ENCODE results near the gene NPC1. TPM values are rescaled to one million over a fixed set of nuclear protein-coding genes. Genes with fewer than 3 reads are reported as not detected.

Gene NPC1
- total RNA-seq, 1 experiment from 2014 or later, result 92.7 TPM

DNA sequence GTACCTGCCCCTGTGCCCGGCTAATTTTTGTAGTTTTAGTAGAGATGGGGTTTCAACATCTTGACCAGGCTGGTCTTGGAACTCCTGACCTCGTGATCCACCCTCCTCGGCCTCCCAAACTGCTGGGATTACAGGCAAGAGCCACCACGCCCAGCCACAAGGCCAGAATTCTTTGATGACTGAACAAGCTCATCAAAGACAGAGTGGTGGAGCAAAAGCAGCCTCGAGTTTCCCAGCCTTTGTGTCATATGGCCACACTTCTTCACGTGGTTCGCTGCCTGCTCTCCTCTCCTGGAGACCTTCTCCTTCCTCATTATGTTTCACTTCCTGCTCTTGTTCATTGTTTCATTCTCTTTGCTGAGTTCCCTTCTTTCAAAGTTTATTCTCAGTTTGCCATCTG lies 9.9 kb upstream of the NPC1 start:
- no peak overlapping the region for H3K27ac ChIP-seq (ENCODE audit: low read length)
- H3K9me3 ChIP-seq (ENCODE audit: control insufficient read depth, insufficient read depth, low read depth, low read length), result no peaks in the 10 kb centered on the region
- ATAC-seq (no peak), DNase-seq (ENCODE audit: low read depth, low spot score) (no peak)
- H3K36me3 ChIP-seq (ENCODE audit: control insufficient read depth, insufficient read depth, low read length), result no peaks in the 10 kb centered on the region
- intact Hi-C loops (cut with micrococcal nuclease; ENCODE audit: unreplicated experiment), result no loop called here
- POLR2A ChIA-PET, result no interaction called here
- peaks cover 3% of the 10 kb centered on the region; the same call in 1 of the 2 replicates for H3K27me3 ChIP-seq (ENCODE audit: control insufficient read depth, insufficient read depth, low read length)
- in situ Hi-C loops (cut with HindIII; ENCODE audit: low pct_unique_long_range_greater_than_20kb, low sequenced_read_pairs), result no loop called here
- CTCF ChIA-PET, result no interaction called here
- no peak for TF ChIP-seq POLR2AphosphoS5 (IDR thresholded peaks at IDR 0.05; ENCODE audit: low read depth, low read length)
- TF ChIP-seq SIN3A (IDR thresholded peaks at IDR 0.05; ENCODE audit: borderline replicate concordance, insufficient read depth, low read depth, low read length), result no peak
- TF ChIP-seq, protein P1, sequence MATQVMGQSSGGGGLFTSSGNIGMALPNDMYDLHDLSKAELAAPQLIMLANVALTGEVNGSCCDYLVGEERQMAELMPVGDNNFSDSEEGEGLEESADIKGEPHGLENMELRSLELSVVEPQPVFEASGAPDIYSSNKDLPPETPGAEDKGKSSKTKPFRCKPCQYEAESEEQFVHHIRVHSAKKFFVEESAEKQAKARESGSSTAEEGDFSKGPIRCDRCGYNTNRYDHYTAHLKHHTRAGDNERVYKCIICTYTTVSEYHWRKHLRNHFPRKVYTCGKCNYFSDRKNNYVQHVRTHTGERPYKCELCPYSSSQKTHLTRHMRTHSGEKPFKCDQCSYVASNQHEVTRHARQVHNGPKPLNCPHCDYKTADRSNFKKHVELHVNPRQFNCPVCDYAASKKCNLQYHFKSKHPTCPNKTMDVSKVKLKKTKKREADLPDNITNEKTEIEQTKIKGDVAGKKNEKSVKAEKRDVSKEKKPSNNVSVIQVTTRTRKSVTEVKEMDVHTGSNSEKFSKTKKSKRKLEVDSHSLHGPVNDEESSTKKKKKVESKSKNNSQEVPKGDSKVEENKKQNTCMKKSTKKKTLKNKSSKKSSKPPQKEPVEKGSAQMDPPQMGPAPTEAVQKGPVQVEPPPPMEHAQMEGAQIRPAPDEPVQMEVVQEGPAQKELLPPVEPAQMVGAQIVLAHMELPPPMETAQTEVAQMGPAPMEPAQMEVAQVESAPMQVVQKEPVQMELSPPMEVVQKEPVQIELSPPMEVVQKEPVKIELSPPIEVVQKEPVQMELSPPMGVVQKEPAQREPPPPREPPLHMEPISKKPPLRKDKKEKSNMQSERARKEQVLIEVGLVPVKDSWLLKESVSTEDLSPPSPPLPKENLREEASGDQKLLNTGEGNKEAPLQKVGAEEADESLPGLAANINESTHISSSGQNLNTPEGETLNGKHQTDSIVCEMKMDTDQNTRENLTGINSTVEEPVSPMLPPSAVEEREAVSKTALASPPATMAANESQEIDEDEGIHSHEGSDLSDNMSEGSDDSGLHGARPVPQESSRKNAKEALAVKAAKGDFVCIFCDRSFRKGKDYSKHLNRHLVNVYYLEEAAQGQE (IDR thresholded peaks at IDR 0.05; ENCODE audit: insufficient read depth in 1 of 2, low read depth in 2 of 2, low read length in 1 of 2), result no peak
- TF ChIP-seq, protein P2, sequence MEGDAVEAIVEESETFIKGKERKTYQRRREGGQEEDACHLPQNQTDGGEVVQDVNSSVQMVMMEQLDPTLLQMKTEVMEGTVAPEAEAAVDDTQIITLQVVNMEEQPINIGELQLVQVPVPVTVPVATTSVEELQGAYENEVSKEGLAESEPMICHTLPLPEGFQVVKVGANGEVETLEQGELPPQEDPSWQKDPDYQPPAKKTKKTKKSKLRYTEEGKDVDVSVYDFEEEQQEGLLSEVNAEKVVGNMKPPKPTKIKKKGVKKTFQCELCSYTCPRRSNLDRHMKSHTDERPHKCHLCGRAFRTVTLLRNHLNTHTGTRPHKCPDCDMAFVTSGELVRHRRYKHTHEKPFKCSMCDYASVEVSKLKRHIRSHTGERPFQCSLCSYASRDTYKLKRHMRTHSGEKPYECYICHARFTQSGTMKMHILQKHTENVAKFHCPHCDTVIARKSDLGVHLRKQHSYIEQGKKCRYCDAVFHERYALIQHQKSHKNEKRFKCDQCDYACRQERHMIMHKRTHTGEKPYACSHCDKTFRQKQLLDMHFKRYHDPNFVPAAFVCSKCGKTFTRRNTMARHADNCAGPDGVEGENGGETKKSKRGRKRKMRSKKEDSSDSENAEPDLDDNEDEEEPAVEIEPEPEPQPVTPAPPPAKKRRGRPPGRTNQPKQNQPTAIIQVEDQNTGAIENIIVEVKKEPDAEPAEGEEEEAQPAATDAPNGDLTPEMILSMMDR (IDR thresholded peaks at IDR 0.05), result no peak
- no peak for TF ChIP-seq TCF7L2 (IDR thresholded peaks at IDR 0.05; ENCODE audit: low read depth, low read length)
- no peaks in the 10 kb centered on the region for H3K4me1 ChIP-seq (ENCODE audit: control insufficient read depth, insufficient read depth, low read length)
- H3K4me3 ChIP-seq (ENCODE audit: low read depth in 2 of 2, low read length in 2 of 2), result no peak overlapping the region
- BruUV-seq (replicated peaks), result no TSS peak

DNA sequence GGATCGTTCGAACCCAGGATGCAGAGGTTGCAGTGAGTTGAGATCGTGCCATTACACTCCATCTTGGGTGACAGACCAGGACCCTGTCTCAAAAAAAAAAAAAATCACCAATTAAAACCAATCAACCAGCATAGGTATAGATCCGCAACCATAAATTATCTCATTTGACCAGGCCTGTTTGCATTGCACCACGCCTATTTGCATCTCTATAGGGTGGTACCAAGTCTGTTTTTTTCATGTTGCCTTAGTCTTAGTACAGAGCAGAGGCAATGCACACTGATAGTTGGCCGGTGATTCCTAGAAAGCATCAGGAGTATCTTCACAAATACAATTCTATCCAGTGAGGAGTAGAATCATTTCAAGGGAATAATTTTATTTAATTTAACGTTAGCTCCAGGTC lies 9.3 kb upstream of the NPC1 start:
- Histone ChIP-seq H3K4me3 (ENCODE audit: low read depth in 2 of 2, low read length in 2 of 2) (no peak overlapping the region), H3K27me3 (ENCODE audit: control insufficient read depth, insufficient read depth, low read length) (peaks cover 3% of the 10 kb centered on the region; the same call in 1 of the 2 replicates), H3K36me3 (ENCODE audit: control insufficient read depth, insufficient read depth, low read length) (no peaks in the 10 kb centered on the region), H3K27ac (ENCODE audit: low read length) (no peak overlapping the region), H3K4me1 (ENCODE audit: control insufficient read depth, insufficient read depth, low read length) (no peaks in the 10 kb centered on the region), H3K9me3 (ENCODE audit: control insufficient read depth, insufficient read depth, low read depth, low read length) (no peaks in the 10 kb centered on the region)
- in situ Hi-C loops (cut with HindIII; ENCODE audit: low pct_unique_long_range_greater_than_20kb, low sequenced_read_pairs), result no loop called here
- DNase-seq (ENCODE audit: low read depth, low spot score) (no peak), ATAC-seq (no peak)
- ChIA-PET POLR2A (interaction anchor here (0.6 kb wide), 1 partner anchor 156 kb away, joined by 4 read pairs; no protein-coding TSS in a partner anchor), CTCF (interaction anchor here (0.6 kb wide), 2 partner anchors 8 to 23 kb away, joined by 3 to 4 read pairs; no protein-coding TSS in a partner anchor)
- no peak for TF ChIP-seq POLR2AphosphoS5 (IDR thresholded peaks at IDR 0.05; ENCODE audit: low read depth, low read length)
- TF ChIP-seq TCF7L2 (IDR thresholded peaks at IDR 0.05; ENCODE audit: low read depth, low read length), result no peak
- TF ChIP-seq SIN3A (IDR thresholded peaks at IDR 0.05; ENCODE audit: borderline replicate concordance, insufficient read depth, low read depth, low read length), result no peak
- TF ChIP-seq, protein P1 (IDR thresholded peaks at IDR 0.05; ENCODE audit: insufficient read depth in 1 of 2, low read depth in 2 of 2, low read length in 1 of 2), result no peak
- TF ChIP-seq, protein P2 (IDR thresholded peaks at IDR 0.05), result no peak
- intact Hi-C loops (cut with micrococcal nuclease; ENCODE audit: unreplicated experiment), result no loop called here
- no TSS peak for BruUV-seq (replicated peaks)

All from Panc1 (cell line).